Hepatocyte (in vitro differentiated cells): ENCODE measurements around the gene ZFP36. TPM values are rescaled to one million over a fixed set of nuclear protein-coding genes. Genes with fewer than 3 reads are reported as not detected.
A peak's percentile ranks its signal among the peaks of the same experiment; 100 is the strongest.

Experiments used
- DNase-seq: peaks from one replicate; pipeline ENCODE4 v3.0.0-alpha.2; 2016; ENCODE audit warnings: low spot score
- H2AFZ ChIP-seq: fragments of 200-600 bp; sonication (generic); 2 replicates; pipeline ENCODE4 v1.6.0; 2016; ENCODE audit warnings: antibody characterized with exemption, mild to moderate bottlenecking
- H3K27ac ChIP-seq: fragments of 200-600 bp; sonication (generic); 2 replicates; pipeline ENCODE4 v1.5.1; 2016; ENCODE audit warnings: mild to moderate bottlenecking
- H3K27me3 ChIP-seq: fragments of 200-600 bp; sonication (generic); 2 replicates; pipeline ENCODE4 v1.6.1; 2016
- H3K36me3 ChIP-seq: fragments of 200-600 bp; sonication (generic); replicated peaks from 2 replicates; pipeline ENCODE4 v1.5.1; 2016; ENCODE audit warnings: low read depth; ENCODE audit not compliant: insufficient read depth
- H3K4me1 ChIP-seq: fragments of 200-600 bp; sonication (generic); 2 replicates; pipeline ENCODE4 v1.5.1; 2016; ENCODE audit warnings: mild to moderate bottlenecking, moderate library complexity; ENCODE audit not compliant: insufficient read depth
- H3K4me2 ChIP-seq: fragments of 200-600 bp; sonication (generic); 2 replicates; pipeline ENCODE4 v1.6.0; 2016
- H3K4me3 ChIP-seq: fragments of 200-600 bp; sonication (generic); 2 replicates; pipeline ENCODE4 v1.5.1; 2016; ENCODE audit warnings: mild to moderate bottlenecking
- H3K79me2 ChIP-seq: fragments of 200-600 bp; sonication (generic); 2 replicates; pipeline ENCODE4 v1.6.0; 2017; ENCODE audit warnings: mild to moderate bottlenecking
- H3K9me2 ChIP-seq: fragments of 200-600 bp; sonication (generic); replicated peaks from 2 replicates; pipeline ENCODE4 v1.6.0; 2017; ENCODE audit warnings: mild to moderate bottlenecking; ENCODE audit not compliant: insufficient read depth
- H3K9me3 ChIP-seq: fragments of 200-600 bp; sonication (generic); 2 replicates; pipeline ENCODE4 v1.5.1; 2016; ENCODE audit warnings: low read depth, mild to moderate bottlenecking
- H4K20me1 ChIP-seq: fragments of 200-600 bp; sonication (generic); 2 replicates; pipeline ENCODE4 v1.6.0; 2016; ENCODE audit warnings: mild to moderate bottlenecking; ENCODE audit not compliant: insufficient read depth, poor library complexity, severe bottlenecking
- EZH2 ChIP-seq: fragments of 200-600 bp; sonication (generic); IDR thresholded peaks from 2 replicates; pipeline ENCODE4 v1.6.1; 2016; ENCODE audit warnings: antibody characterized with exemption, mild to moderate bottlenecking, borderline replicate concordance
- EZH2phosphoT487 ChIP-seq: fragments of 200-600 bp; sonication (generic); IDR thresholded peaks from one replicate; pipeline ENCODE4 v1.6.1; 2018; ENCODE audit warnings: antibody characterized with exemption, mild to moderate bottlenecking, low read depth, moderate library complexity; ENCODE audit not compliant: unreplicated experiment, severe bottlenecking
- WGBS: methylation state at CpG from one replicate; pipeline ENCODE4 v1.1.6; 2016; ENCODE audit warnings: low lambda C conversion rate; ENCODE audit errors: missing lambda C conversion rate; 5-methylcytosine and 5-hydroxymethylcytosine counted together
- polyA plus RNA-seq: library from polyadenylated mRNA; unstranded; fragments of >200 nt; fragmentation: Nextera tagmentation; extraction: Ambion mirVana; gene quantifications from 2 replicates; pipeline ENCODE4 v1.2.1, GENCODE V29; 2016
- total RNA-seq: library from RNA; depleted of rRNA; stranded (reverse); fragments of >200 nt; gene quantifications from 2 replicates; pipeline ENCODE4 v1.2.3, GENCODE V29; 2014
- TF ChIP-seq, protein P1 (sequence below): fragments of 200-600 bp; sonication (generic); IDR thresholded peaks from 2 replicates; pipeline ENCODE4 v1.5.1; 2016; ENCODE audit warnings: antibody characterized with exemption, mild to moderate bottlenecking; ENCODE audit not compliant: poor library complexity

ZFP36 gene
- total and polyA plus RNA-seq, 2 experiments from 2014 or later = 95.8 to 1,034 TPM

- Histone ChIP-seq H4K20me1 (no peaks in the 10 kb centered on the region), H3K36me3 (no peaks in the 10 kb centered on the region), H3K4me1 (peaks cover 20% of the 10 kb centered on the region), H3K4me3 (no peak overlapping the region), H3K4me2 (no peak overlapping the region), H3K9me3 (no peaks in the 10 kb centered on the region), H2AFZ (no peak overlapping the region), H3K9me2 (no peaks in the 10 kb centered on the region), H3K79me2 (peaks cover 3% of the 10 kb centered on the region), H3K27ac (no peak overlapping the region), H3K27me3 (no peaks in the 10 kb centered on the region)
- WGBS = 92% methylated on average over 7 of the region's 7 CpGs
- no peak for TF ChIP-seq EZH2phosphoT487
- DNase-seq = no peak
Measured at GRCh38 chr19:39425744-39426143, 19.1 kb downstream of the ZFP36 start.

DNA sequence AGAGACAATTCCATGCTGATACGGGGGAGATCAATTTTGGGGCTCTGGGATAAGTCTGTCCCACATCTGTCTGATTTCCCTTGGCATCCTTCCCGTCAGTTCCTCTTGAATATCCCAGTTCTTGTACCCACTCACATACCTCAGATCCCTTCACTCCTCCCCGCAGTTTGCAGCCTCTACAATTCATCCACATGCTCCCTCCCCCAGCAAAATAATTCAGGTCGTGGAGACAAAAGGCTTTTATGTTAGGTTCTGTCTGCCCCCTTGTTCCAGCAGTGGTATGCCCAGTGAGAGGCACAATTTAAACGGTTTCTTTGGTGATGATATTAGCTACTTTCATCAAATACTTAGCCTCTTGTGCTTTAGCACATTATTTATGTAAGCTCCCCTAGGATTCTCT is 19.5 kb downstream of the ZFP36 start:
- no peak for DNase-seq
- no peaks in the 10 kb centered on the region for H3K9me3 ChIP-seq
- H3K27ac ChIP-seq = no peak overlapping the region
- H3K27me3 ChIP-seq = no peaks in the 10 kb centered on the region
- H3K36me3 ChIP-seq = no peaks in the 10 kb centered on the region
- no peaks in the 10 kb centered on the region for H4K20me1 ChIP-seq
- H3K79me2 ChIP-seq = peaks cover 3% of the 10 kb centered on the region
- no peak for TF ChIP-seq EZH2phosphoT487
- no peak for TF ChIP-seq EZH2
- TF ChIP-seq, protein P1, sequence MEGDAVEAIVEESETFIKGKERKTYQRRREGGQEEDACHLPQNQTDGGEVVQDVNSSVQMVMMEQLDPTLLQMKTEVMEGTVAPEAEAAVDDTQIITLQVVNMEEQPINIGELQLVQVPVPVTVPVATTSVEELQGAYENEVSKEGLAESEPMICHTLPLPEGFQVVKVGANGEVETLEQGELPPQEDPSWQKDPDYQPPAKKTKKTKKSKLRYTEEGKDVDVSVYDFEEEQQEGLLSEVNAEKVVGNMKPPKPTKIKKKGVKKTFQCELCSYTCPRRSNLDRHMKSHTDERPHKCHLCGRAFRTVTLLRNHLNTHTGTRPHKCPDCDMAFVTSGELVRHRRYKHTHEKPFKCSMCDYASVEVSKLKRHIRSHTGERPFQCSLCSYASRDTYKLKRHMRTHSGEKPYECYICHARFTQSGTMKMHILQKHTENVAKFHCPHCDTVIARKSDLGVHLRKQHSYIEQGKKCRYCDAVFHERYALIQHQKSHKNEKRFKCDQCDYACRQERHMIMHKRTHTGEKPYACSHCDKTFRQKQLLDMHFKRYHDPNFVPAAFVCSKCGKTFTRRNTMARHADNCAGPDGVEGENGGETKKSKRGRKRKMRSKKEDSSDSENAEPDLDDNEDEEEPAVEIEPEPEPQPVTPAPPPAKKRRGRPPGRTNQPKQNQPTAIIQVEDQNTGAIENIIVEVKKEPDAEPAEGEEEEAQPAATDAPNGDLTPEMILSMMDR = no peak
- 91% methylated on average over 5 of the region's 5 CpGs for WGBS
- H3K9me2 ChIP-seq = no peaks in the 10 kb centered on the region
- no peak overlapping the region for H3K4me3 ChIP-seq
- H3K4me1 ChIP-seq = peaks cover 20% of the 10 kb centered on the region
- H2AFZ ChIP-seq = no peak overlapping the region
- no peak overlapping the region for H3K4me2 ChIP-seq

DNA sequence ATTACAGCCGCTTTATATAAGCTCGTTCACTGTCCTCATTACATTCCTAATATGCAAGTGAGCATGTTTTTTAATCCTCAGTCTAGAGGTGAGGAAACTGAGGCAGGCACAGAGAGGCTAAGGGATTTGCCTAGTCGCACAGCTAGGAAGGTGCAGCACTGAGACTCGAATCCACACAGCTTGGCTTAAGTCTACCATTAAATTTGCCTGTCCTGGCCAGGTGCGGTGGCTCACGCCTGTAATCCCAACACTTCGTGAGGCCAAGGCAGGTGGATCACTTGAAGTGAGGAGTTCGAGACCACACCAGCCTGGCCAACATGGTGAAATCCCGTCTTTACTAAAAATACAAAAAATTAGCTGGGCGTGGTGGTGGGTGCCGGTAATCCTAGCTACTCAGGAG is 21.1 kb downstream of the ZFP36 start:
- H3K79me2 ChIP-seq = peaks cover 3% of the 10 kb centered on the region
- DNase-seq = no peak
- no peaks in the 10 kb centered on the region for H4K20me1 ChIP-seq
- no peaks in the 10 kb centered on the region for H3K27me3 ChIP-seq
- H3K9me3 ChIP-seq = no peaks in the 10 kb centered on the region
- no peak overlapping the region for H2AFZ ChIP-seq
- TF ChIP-seq EZH2phosphoT487 = no peak
- 96% methylated on average over 11 of the region's 11 CpGs for WGBS
- no peaks in the 10 kb centered on the region for H3K36me3 ChIP-seq
- no peak overlapping the region for H3K4me3 ChIP-seq
- peaks cover 20% of the 10 kb centered on the region for H3K4me1 ChIP-seq
- no peaks in the 10 kb centered on the region for H3K9me2 ChIP-seq
- peak overlapping the region; percentile 90 for H3K27ac ChIP-seq
- peak overlapping the region; percentile 61 for H3K4me2 ChIP-seq

GRCh38 chr19:39428283-39429112 is 21.9 kb downstream of the ZFP36 start:
- H3K4me1 ChIP-seq = peaks cover 20% of the 10 kb centered on the region
- peak; percentile 86 for DNase-seq
- H3K36me3 ChIP-seq = no peaks in the 10 kb centered on the region
- H3K4me2 ChIP-seq = peak overlapping the region; percentile 61
- TF ChIP-seq EZH2phosphoT487 (no peak), EZH2 (no peak)
- TF ChIP-seq, protein P1 = no peak
- H3K9me3 ChIP-seq = no peaks in the 10 kb centered on the region
- no peaks in the 10 kb centered on the region for H3K27me3 ChIP-seq
- no peak overlapping the region for H3K4me3 ChIP-seq
- no peak overlapping the region for H2AFZ ChIP-seq
- 21% methylated on average over 22 of the region's 23 CpGs for WGBS
- H4K20me1 ChIP-seq = no peaks in the 10 kb centered on the region
- H3K79me2 ChIP-seq = peaks cover 6% of the 10 kb centered on the region
- H3K9me2 ChIP-seq = no peaks in the 10 kb centered on the region
- H3K27ac ChIP-seq = peak overlapping the region; percentile 90
